HCT116 (cell line): ENCODE results near the gene TNFRSF6B. TPM values are rescaled to one million over a fixed set of nuclear protein-coding genes. Genes with fewer than 3 reads are reported as not detected.

Source experiments
- ATAC-seq: fragments of 200-7000 bp; cut with Tn5 transposase; 2 replicates; pipeline ENCODE4 v1.9.1; 2020; ENCODE audit warnings: mild to moderate bottlenecking, moderate library complexity
- BruUV-seq: library from RNA; stranded (reverse); fragments of 400-500 nt; replicated peaks from 2 replicates; lab custom pipeline; 2021; lab: Mats Ljungman, UMichigan
- CTCF ChIA-PET: fragments of 300-600 bp; sonication (Branson Sonifier 250); formaldehyde crosslinking; loops from one replicate; lab custom pipeline; 2021; ENCODE audit warnings: antibody characterized with exemption; lab: Charles Lee
- POLR2A ChIA-PET: fragments of 300-600, 350-600 bp; sonication (Branson Sonifier 250); formaldehyde crosslinking; loops from one replicate; lab custom pipeline; 2021; ENCODE audit warnings: antibody characterized with exemption; lab: Charles Lee
- RAD21 ChIA-PET, 2 experiments: fragments of 300-600 bp; sonication (Branson Sonifier 250); formaldehyde crosslinking; loops; one replicate each; lab custom pipeline; 2023; ENCODE audit warnings: low total read pairs in 2 of 2; ENCODE audit not compliant: uncharacterized antibody in 2 of 2, unreplicated experiment in 2 of 2, low non-redundant PET in 1 of 2; lab: Charles Lee
- DNase-seq: peaks from one replicate; pipeline ENCODE4 v3.0.0-alpha.2; 2010; ENCODE audit warnings: low read depth, low spot score
- H2AFZ ChIP-seq: fragments of 200-600 bp; shearing (Covaris generic), sonication (generic); 2 replicates; pipeline ENCODE4 v1.6.1; 2017; ENCODE audit warnings: low read depth, mixed run types, mixed read lengths, antibody characterized with exemption, low read length; ENCODE audit not compliant: poor library complexity, severe bottlenecking
- H3K27ac ChIP-seq: 2 replicates; pipeline ENCODE4 v1.5.1; 2012; ENCODE audit warnings: low read depth, low read length
- H3K27me3 ChIP-seq: fragments of 200-600 bp; sonication (generic); 2 replicates; pipeline ENCODE4 v1.6.1; 2016; ENCODE audit warnings: mixed run types, low read length, mixed read lengths; ENCODE audit not compliant: insufficient read depth
- H3K36me3 ChIP-seq, 2 experiments: fragments of 200-500 bp in 1 of 2; fragments of 200-600 bp in 1 of 2; sonication (Bioruptor generic) in 1 of 2; sonication (generic) in 1 of 2; 2 replicates each; pipeline versions ENCODE4 v1.5.1 to v1.6.1; 2014 to 2016; ENCODE audit warnings: low read length in 2 of 2, inconsistent platforms in 1 of 2, mixed read lengths in 1 of 2, mixed run types in 1 of 2; ENCODE audit not compliant: insufficient read depth in 2 of 2, control insufficient read depth in 1 of 2
- H3K4me1 ChIP-seq, 2 experiments: fragments of 200-600 bp in 1 of 2; sonication (generic) in 1 of 2; 2 replicates each; pipeline versions ENCODE4 v1.5.1 to v1.6.1; 2012 to 2017; ENCODE audit warnings: low read length in 2 of 2, inconsistent platforms in 1 of 2, mild to moderate bottlenecking in 1 of 2, mixed read lengths in 1 of 2, mixed run types in 1 of 2, moderate library complexity in 1 of 2; ENCODE audit not compliant: insufficient read depth in 2 of 2, control insufficient read depth in 1 of 2
- H3K4me2 ChIP-seq: fragments of 200-600 bp; sonication (generic); 2 replicates; pipeline ENCODE4 v1.6.1; 2017; ENCODE audit warnings: mixed run types, low read length, mixed read lengths
- H3K4me3 ChIP-seq, 2 experiments: fragments of 200-600 bp in 1 of 2; sonication (generic) in 1 of 2; replicated peaks in 1 of 2; 2 replicates each; pipeline ENCODE4 v1.5.1; 2011 to 2016; ENCODE audit warnings: low read length in 2 of 2, control low read depth in 1 of 2, low read depth in 1 of 2, mild to moderate bottlenecking in 1 of 2, mixed read lengths in 1 of 2, mixed run types in 1 of 2
- H3K79me2 ChIP-seq: fragments of 200-600 bp; sonication (generic); 2 replicates; pipeline ENCODE4 v1.6.1; 2017; ENCODE audit warnings: mild to moderate bottlenecking, mixed run types, low read length, moderate library complexity, mixed read lengths; ENCODE audit not compliant: insufficient read depth
- H3K9ac ChIP-seq: fragments of 200-600 bp; sonication (generic); 2 replicates; pipeline ENCODE4 v1.6.1; 2016; ENCODE audit warnings: low read length, mixed read lengths
- H3K9me2 ChIP-seq: fragments of 200-600 bp; sonication (generic), shearing (Covaris generic); 2 replicates; pipeline ENCODE4 v1.6.1; 2017; ENCODE audit warnings: mixed run types, mild to moderate bottlenecking, moderate library complexity; ENCODE audit not compliant: insufficient read depth
- H3K9me3 ChIP-seq, 2 experiments: fragments of 200-500 bp in 1 of 2; fragments of 200-600 bp in 1 of 2; sonication (Bioruptor generic) in 1 of 2; sonication (generic) in 1 of 2; 2 replicates each; pipeline ENCODE4 v1.6.1; 2014 to 2017; ENCODE audit warnings: low read length in 2 of 2, mixed read lengths in 2 of 2, inconsistent platforms in 1 of 2, low read depth in 1 of 2, mild to moderate bottlenecking in 1 of 2, mixed run types in 1 of 2, moderate library complexity in 1 of 2; ENCODE audit not compliant: control insufficient read depth in 1 of 2, insufficient read depth in 1 of 2
- H4K20me1 ChIP-seq: fragments of 200-600 bp; sonication (generic), shearing (Covaris generic); 2 replicates; pipeline ENCODE4 v1.6.1; 2017; ENCODE audit warnings: mixed run types, mild to moderate bottlenecking, moderate library complexity; ENCODE audit not compliant: insufficient read depth
- ATF3 ChIP-seq: IDR thresholded peaks from 2 replicates; pipeline ENCODE4 v1.6.1; 2012
- EZH2phosphoT487 ChIP-seq: fragments of 200-600 bp; IDR thresholded peaks from 2 replicates; pipeline ENCODE4 v1.6.1; 2018; ENCODE audit warnings: antibody characterized with exemption, borderline replicate concordance
- FOSL1 ChIP-seq: IDR thresholded peaks from 2 replicates; pipeline ENCODE4 v1.6.1; 2012; ENCODE audit warnings: low read depth
- JUND ChIP-seq: IDR thresholded peaks from 2 replicates; pipeline ENCODE4 v1.6.1; 2012
- RAD21 ChIP-seq: IDR thresholded peaks from 2 replicates; pipeline ENCODE4 v1.6.1; 2012; ENCODE audit warnings: low read depth, mild to moderate bottlenecking
- ZBTB33 ChIP-seq: IDR thresholded peaks from 2 replicates; pipeline ENCODE4 v1.6.1; 2011; ENCODE audit warnings: mild to moderate bottlenecking, low read length, moderate library complexity; ENCODE audit not compliant: insufficient replicate concordance; ENCODE audit errors: extremely low read depth
- intact Hi-C: fragments of 100-400 bp; cut with micrococcal nuclease; formaldehyde crosslinking; loops from 2 replicates; pipeline ENCODE4 v1.10.0; 2022
- total RNA-seq: library from RNA; stranded (reverse); gene quantifications from one replicate; pipeline ENCODE4 v1.2.1, GENCODE V29; 2021; ENCODE audit not compliant: unreplicated experiment

TNFRSF6B gene
- total RNA-seq, 1 experiment from 2014 or later, result 147 TPM

GRCh38 chr20:63657260-63657936, 39.1 kb upstream of the TNFRSF6B start:
- Histone ChIP-seq H4K20me1 (no peaks in the 10 kb centered on the region), H3K9me2 (no peaks in the 10 kb centered on the region), H3K27ac (peak overlapping the region; percentile 73), H3K9me3 (no peaks in the 10 kb centered on the region), H3K27me3 (no peaks in the 10 kb centered on the region), H3K4me1 (peaks cover 16 to 41% of the 10 kb centered on the region in 2 experiments), H3K9ac (peak overlapping the region; percentile 82), H3K4me2 (peak overlapping the region; percentile 97), H3K79me2 (peaks cover 38% of the 10 kb centered on the region), H3K36me3 (peaks cover 3 to 6% of the 10 kb centered on the region in 2 experiments; a peak in 3 of 4 replicates), H2AFZ (no peak overlapping the region), H3K4me3 (peak overlapping the region; percentile 82 to 99)
- ChIA-PET POLR2A (interaction anchor here (1.2 to 1.5 kb wide), 4 partner anchors 25 to 207 kb away, joined by 3 to 14 read pairs (median 6); no protein-coding TSS in a partner anchor), RAD21 (interaction anchor here in 1 of 2 experiments (1.3 kb wide), 1 partner anchor 25 kb away, joined by 5 read pairs; no protein-coding TSS in a partner anchor), CTCF (no interaction called here)
- ATAC-seq, result no peak
- no peak for DNase-seq
- intact Hi-C loops, result no loop called here
- BruUV-seq, result TSS peak; percentile 74
- TF ChIP-seq ZBTB33 (no peak), EZH2phosphoT487 (no peak), FOSL1 (no peak), RAD21 (no peak), ATF3 (no peak), JUND (no peak)
